ENCODE data around the gene RC3H2.
"Not testable (repeated sequence)": the region's sequence is repeated elsewhere in the genome, so short reads cannot be mapped to it uniquely, and the experiment has no call there.

RC3H2 gene

GRCh38 chr9:122837266-122837850, 67.8 kb downstream of the RC3H2 start:
- no peak for DNase-seq

- DNase-seq: no peak
Measured at GRCh38 chr9:122835313-122835731, 69.8 kb downstream of the RC3H2 start.

DNA sequence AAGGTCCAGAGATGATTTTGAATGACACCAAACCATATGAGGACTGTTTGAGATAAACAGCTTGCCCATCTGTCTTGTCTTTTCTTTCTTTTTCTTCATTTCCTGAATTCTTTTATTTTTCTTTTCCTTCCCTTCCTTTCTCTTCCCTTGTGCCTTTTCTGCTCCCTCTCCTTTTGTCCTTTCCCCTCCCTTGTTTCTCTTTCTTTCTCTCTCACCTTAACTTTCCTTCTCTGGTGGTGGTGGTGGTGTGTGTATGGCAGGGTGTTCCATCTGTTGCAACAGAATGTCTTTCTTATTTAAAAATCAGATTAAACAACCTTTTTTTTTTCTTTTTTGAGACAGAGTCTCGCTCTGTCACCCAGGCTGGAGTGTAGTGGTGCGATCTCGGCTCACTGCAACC, 73.0 kb downstream of the RC3H2 start:
- no peak for DNase-seq

DNA sequence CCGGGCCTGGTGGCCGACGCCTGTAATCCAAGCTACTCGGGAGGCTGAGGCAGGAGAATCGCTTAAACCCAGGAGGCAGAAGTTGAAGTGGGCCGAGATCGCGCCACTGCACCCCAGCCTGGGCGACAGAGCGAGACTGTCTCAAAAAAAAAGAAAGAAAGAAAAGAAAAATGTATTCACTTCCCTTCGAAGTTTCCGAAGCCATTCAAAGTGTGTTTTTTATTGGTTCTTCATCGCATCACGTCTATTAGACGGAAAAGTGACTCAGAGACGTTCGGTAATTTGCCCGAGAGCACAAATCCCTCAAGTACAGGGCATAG, 76.2 kb downstream of the RC3H2 start:
- DNase-seq: not testable (repeated sequence)

GRCh38 chr9:122827761-122828093, 77.4 kb downstream of the RC3H2 start:
- DNase-seq: no peak

- no peak for DNase-seq
Measured at GRCh38 chr9:122822938-122823337, 82.2 kb downstream of the RC3H2 start.

DNA sequence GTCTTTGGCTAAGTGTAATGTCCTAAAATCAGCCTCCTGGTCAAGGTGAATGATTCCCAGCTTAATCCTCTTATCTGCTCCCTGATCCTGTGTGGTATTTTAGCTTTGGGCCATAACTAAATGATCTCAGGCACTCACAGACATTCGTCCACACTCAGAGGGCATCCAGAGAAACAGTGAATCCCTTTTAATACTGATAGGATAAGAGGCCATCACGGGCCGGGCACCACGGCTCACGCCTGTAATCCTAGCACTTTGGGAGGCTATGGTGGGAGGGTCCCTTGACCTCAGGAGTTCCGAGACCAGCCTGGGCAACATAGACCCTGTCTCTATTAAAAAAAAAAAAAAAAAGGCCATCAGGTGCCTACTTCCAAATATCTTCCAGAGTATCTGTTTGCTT, 83.1 kb downstream of the RC3H2 start:
- DNase-seq: no peak

GRCh38 chr9:122821278-122821943, 83.7 kb downstream of the RC3H2 start:
- no peak for DNase-seq

DNA sequence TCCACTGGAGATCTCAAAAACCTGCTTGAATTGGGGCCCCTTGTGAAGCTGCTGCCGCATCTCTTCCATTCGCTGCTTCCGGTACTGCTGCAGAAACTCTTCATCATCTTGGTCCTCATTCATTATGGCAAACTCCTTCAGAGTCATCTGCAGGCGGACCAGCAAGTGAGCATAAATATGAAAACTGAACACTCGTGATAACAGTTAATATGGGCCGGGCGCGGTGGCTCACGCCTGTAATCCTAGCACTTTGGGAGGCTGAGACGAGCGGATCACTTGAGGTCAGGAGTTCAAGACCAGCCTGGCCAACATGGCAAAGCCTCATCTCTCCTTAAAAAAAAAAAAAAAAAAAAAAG, 84.7 kb downstream of the RC3H2 start:
- DNase-seq: no peak

DNA sequence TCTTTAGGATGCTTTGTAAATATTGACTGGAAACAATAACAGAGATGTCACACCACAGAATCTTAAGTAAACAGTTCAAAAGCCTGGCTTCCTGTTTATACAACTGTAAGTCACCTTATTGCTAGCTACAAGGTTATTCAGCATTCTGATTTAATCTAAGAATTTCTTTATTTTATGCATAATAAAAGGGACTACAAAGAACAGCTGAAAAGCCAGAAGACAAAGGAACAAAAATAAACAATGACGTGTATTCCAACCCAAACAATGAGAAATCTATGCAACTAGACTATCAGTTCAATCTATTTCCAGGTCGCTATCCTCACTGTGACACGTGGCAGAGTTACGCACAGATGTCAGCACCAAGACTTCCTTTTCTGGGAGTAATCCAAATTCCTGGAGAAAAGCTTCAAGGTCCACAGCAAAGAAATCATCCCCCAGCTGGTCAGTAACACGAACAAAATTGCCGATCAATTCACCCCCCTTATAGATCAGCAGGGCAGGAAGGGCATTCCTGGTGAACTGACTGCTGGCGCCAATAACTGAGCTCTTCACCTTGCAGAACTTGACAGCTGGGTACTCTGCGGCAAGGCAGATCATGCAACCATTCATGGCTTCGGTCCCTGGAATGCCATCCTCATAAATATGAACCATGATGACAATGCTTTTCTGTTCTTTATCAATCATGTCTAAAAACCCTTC, 85.2 kb downstream of the RC3H2 start:
- no peak for DNase-seq

- no peak for DNase-seq
Measured at GRCh38 chr9:122819326-122819725, 85.8 kb downstream of the RC3H2 start.

- no peak for DNase-seq
Measured at GRCh38 chr9:122816163-122816867, 88.8 kb downstream of the RC3H2 start.

DNA sequence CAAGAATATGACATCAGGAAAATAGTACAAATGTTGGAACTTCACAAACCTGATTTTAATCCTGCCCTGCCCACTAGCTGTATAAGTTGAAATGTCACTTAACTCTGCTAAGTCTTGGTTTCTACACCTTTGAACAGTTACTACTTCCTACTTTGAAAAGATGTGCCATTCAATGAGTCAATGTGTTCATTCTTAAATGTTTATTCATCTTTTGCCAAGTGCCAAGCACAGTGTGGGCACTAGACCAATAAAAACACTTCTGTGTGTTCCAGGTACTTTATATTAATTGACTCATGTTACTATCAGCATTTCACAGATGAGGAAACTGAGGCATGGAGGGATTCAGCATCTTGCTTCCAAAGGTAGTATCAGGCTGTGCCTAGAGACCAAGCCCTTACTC, 89.6 kb downstream of the RC3H2 start:
- DNase-seq: no peak

DNA sequence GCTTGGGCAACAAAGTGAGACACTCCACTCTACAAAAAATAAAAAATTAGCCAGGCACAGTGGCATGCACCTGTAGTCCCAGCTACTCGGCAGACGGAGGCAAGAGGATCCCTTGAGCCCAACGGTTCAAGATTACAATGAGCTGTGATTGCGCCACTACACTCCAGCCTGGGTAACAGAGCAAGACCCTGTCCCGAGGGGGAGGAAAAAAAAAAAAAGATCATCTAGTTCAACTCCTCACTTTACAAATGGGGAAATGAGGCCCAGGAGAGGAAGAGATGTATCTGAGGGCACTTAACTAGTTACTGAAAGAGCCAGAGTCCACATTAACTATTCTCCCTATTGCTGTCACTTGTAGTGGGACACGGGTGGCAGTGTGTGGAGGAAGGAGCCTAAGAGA, 90.6 kb downstream of the RC3H2 start:
- no peak for DNase-seq

DNA sequence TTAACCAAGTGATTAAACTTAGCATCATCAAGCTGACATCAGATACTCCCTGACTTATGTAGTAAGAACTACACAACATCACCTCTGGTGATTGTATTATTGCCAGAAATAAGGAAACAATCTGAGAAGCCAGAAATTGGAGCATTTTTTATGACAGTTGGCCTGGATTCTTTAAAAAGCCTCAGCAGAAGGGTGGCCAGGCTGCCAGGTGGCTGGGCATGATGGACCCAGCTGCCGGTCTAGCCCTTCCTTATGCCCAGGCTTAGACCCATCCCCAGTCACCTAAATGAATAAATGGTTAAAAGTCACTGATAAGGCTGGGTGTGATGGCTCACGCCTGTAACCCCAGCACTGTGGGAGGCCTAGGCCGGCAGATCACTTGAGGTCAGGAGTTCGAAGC, 92.4 kb downstream of the RC3H2 start:
- no peak for DNase-seq

- peak; percentile 81 for DNase-seq
Measured at GRCh38 chr9:122810306-122810946, 94.7 kb downstream of the RC3H2 start.

- peak; percentile 63 for DNase-seq
Measured at GRCh38 chr9:122809261-122809660, 95.9 kb downstream of the RC3H2 start.

GRCh38 chr9:122808141-122808540, 97.0 kb downstream of the RC3H2 start:
- DNase-seq: no peak

GRCh38 chr9:122807271-122807900, 97.8 kb downstream of the RC3H2 start:
- no peak for DNase-seq

- no peak for DNase-seq
Measured at GRCh38 chr9:122806661-122807060, 98.5 kb downstream of the RC3H2 start.

DNA sequence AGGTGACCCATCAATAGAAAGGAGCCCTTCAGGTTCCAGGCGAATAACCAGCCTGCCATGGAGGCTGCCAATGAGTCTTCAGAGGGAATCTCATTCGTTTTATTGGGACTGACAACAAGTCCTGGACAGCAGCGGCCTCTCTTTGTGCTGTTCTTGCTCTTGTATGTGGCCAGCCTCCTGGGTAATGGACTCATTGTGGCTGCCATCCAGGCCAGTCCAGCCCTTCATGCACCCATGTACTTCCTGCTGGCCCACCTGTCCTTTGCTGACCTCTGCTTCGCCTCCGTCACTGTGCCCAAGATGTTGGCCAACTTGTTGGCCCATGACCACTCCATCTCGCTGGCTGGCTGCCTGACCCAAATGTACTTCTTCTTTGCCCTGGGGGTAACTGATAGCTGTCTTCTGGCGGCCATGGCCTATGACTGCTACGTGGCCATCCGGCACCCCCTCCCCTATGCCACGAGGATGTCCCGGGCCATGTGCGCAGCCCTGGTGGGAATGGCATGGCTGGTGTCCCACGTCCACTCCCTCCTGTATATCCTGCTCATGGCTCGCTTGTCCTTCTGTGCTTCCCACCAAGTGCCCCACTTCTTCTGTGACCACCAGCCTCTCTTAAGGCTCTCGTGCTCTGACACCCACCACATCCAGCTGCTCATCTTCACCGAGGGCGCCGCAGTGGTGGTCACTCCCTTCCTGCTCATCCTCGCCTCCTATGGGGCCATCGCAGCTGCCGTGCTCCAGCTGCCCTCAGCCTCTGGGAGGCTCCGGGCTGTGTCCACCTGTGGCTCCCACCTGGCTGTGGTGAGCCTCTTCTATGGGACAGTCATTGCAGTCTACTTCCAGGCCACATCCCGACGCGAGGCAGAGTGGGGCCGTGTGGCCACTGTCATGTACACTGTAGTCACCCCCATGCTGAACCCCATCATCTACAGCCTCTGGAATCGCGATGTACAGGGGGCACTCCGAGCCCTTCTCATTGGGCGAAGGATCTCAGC, 104.8 kb downstream of the RC3H2 start, which contains the start of gene OR1K1:
Gene OR1K1 (plus strand): TSS at position 58 of the 995 bp plus-strand sequence. CDS start 0 bp downstream, at position 58.
- DNase-seq: no peak

Measured in NCI-H1105 treated with DMSO at 0.1 percent for 48 hours (cell line).